ENCODE data around the gene SOHLH1. TPM values are rescaled to one million over a fixed set of nuclear protein-coding genes. Genes with fewer than 3 reads are reported as not detected.

SOHLH1 gene
- total RNA-seq, 2 donors from 2014 or later: not detected

Other genes starting within 250 kb of the SOHLH1 start
- gene PPP1R26, start 219.7 kb downstream of the SOHLH1 start, total RNA-seq: 10 to 100 TPM; 20.4 to 26.3 TPM
- gene MRPS2, start 198.8 kb downstream of the SOHLH1 start, total RNA-seq: 10 to 100 TPM; 25.4 to 35.3 TPM
- not detected for gene LCN1, start 178.0 kb downstream of the SOHLH1 start, total RNA-seq
- gene OBP2A, start 153.4 kb downstream of the SOHLH1 start, total RNA-seq: not detected
- gene PAEP, start 137.7 kb downstream of the SOHLH1 start, total RNA-seq: not detected
- gene GLT6D1, start 59.9 kb downstream of the SOHLH1 start, total RNA-seq: not detected
- not detected for gene LCN9, start 36.2 kb downstream of the SOHLH1 start, total RNA-seq
- under 1 TPM in 1 of 2 donors, not detected in 1; 0.34 TPM for gene KCNT1, start 2.7 kb upstream of the SOHLH1 start, total RNA-seq
- 10 to 100 TPM; 13.4 to 17.6 TPM for gene CAMSAP1, start 208.1 kb upstream of the SOHLH1 start, total RNA-seq